ENCODE results near the gene PTGS1.

DNA sequence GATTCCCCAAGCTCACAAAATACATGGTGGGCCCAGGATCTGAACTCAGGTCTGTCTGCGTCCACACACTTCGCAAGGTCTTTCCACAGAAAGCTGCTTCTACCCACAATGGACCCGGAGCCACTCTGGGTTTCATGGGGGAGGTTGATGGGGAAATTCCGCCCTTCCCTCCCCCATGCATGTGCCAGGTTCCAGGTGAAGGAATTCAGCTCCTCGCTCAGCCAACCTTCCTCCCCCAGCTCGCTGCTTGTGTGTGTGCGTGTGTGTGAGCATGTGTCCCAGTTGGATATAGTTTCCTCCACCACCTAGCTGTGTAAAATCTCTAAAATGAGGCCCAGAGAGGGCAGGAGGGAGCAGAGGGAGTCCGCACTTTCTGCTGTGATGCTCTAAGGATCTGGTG is 1.0 kb downstream of the PTGS1 start:
- no peak for TF ChIP-seq CTCF (conservative IDR thresholded peaks at IDR 0.05; ENCODE audit: low read length)
- no peak for TF ChIP-seq EZH2phosphoT487 (IDR thresholded peaks at IDR 0.05; ENCODE audit: borderline replicate concordance)

Data from Loucy (cell line).